ENCODE data around the gene CFAP20DC.
"Not testable (repeated sequence)": the region's sequence is repeated elsewhere in the genome, so short reads cannot be mapped to it uniquely, and the experiment has no call there.

The CFAP20DC gene

DNA sequence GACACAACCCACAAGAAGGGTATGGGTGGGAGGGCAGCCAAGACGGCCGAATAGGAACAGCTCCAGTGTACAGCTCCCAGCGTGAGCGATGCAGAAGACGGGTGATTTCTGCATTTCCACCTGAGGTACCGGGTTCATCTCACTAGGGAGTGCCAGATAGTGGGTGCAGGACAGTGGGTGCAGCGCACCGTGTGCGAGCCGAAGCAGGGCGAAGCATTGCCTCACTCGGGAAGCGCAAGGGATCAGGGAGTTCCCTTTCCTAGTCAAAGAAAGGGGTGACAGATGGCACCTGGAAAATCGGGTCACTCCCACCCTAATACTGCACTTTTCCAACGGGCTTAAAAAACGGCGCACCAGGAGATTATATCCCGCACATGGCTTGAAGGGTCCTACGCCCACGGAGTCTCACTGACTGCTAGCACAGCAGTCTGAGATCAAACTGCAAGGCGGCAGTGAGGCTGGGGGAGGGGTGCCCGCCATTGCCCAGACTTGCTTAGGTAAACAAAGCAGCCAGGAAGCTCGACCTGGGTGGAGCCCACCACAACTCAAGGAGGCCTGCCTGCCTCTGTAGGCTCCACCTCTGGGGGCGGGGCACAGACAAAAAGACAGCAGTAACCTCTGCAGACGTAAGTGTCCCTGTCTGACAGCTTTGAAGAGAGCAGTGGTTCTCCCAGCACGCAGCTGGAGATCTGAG is 243.1 kb downstream of the CFAP20DC start:
- not testable (repeated sequence) for DNase-seq (ENCODE audit: low read depth in 2 of 2, low spot score in 1 of 2)

- no peak for DNase-seq (ENCODE audit: low read depth in 2 of 2, low spot score in 1 of 2)
Measured at GRCh38 chr3:58804914-58805313, 244.9 kb downstream of the CFAP20DC start.

- DNase-seq (ENCODE audit: low read depth in 2 of 2, low spot score in 1 of 2), result no peak
Measured at GRCh38 chr3:58801541-58801940, 248.3 kb downstream of the CFAP20DC start.

DNA sequence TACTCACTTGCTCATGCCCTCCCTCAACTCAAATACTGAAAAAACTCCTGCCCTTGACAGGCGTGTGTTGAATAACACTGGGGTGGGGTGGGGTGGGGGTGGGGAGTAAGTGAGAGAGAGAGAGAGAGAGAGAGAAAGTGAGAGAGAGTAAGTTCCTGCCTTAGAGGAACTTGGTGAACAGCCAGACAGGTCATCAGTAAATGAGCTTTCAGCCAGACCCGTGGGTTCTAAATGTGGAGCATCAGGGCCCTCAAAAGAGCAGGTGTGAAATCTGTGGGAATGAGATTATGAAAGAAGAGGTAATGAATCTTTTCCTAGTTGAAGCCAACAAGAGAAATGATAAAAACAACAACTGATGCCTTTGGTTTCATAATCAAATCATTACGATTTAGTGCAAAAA is 248.9 kb downstream of the CFAP20DC start:
- no peak for DNase-seq (ENCODE audit: low read depth in 2 of 2, low spot score in 1 of 2)

- no peak for DNase-seq (ENCODE audit: low read depth in 2 of 2, low spot score in 1 of 2)
Measured at GRCh38 chr3:58800032-58800431, 249.8 kb downstream of the CFAP20DC start.

DNA sequence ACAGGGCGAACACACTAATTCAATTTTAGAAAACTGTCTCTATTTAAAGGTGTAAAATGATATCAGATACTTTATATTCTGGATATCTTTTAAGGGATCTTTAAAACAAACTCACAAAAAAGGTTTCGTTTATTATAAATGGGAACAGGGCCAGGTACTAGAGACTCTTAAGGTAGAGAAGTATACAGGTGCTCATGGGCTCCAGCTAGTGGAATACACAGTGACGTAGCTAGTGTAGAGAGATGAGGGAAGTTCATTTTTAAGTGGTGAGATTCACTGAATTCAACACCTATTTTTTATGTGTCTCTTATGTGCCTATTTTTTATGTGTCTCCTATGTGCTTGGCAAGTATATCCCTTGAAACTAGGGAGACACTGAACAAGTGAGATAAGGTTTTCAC is 250.6 kb downstream of the CFAP20DC start:
- no peak for DNase-seq (ENCODE audit: low read depth in 2 of 2, low spot score in 1 of 2)

- no peak for DNase-seq (ENCODE audit: low read depth in 2 of 2, low spot score in 1 of 2)
Measured at GRCh38 chr3:58798312-58798711, 251.5 kb downstream of the CFAP20DC start.

GRCh38 chr3:58794750-58795149 is 255.1 kb downstream of the CFAP20DC start:
- DNase-seq (ENCODE audit: low read depth in 2 of 2, low spot score in 1 of 2), result no peak

GRCh38 chr3:58793938-58794337 is 255.9 kb downstream of the CFAP20DC start:
- no peak for DNase-seq (ENCODE audit: low read depth in 2 of 2, low spot score in 1 of 2)

DNA sequence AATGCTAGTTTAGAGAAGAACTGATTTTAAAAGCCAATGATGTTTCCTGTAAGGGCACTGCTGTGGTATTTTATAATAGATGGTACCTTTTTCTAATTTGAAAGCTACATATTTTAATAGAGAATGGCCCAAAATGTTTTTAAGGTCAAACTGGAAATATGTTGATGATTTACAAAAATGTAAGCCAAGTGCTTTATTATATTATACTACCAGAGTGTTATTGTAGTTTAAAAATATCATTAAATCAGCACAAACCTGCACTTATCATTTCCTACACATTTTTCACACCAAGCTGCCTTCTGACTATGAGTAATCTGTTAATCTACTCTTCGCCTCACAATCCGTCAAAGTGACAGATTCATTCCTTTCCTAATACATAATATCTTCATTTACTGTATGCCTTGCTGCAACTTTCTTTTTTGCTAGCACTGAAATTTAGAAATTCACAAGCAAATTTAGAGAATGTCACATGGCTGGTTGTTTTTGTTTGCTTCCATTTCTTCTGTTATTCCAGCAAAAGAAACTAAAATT is 256.8 kb downstream of the CFAP20DC start:
- DNase-seq (ENCODE audit: low read depth in 2 of 2, low spot score in 1 of 2), result no peak

DNA sequence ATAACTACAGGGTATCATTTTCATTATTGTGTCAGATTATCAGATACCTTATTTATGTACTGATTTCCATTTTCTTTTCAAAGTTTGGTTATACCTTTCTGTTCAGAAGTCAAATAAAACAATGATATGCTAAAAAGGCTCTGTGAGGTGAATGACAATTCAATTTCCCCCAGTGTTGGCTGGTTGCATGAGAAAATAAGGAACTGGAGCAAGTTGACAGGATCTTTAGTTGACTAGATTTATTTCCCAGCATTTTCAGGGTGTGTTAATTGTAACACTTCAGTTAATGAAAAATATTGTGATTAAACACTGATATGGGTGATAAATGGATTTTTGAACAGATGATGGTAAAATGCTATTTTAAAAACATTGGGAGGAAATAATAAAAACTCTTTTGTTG is 260.4 kb downstream of the CFAP20DC start:
- DNase-seq (ENCODE audit: low read depth in 2 of 2, low spot score in 1 of 2), result no peak

- no peak for DNase-seq (ENCODE audit: low read depth in 2 of 2, low spot score in 1 of 2)
Measured at GRCh38 chr3:58784888-58785287, 264.9 kb downstream of the CFAP20DC start.

GRCh38 chr3:58784425-58784824 is 265.4 kb downstream of the CFAP20DC start:
- no peak for DNase-seq (ENCODE audit: low read depth in 2 of 2, low spot score in 1 of 2)

- no peak for DNase-seq (ENCODE audit: low read depth in 2 of 2, low spot score in 1 of 2)
Measured at GRCh38 chr3:58783845-58784244, 266.0 kb downstream of the CFAP20DC start.

GRCh38 chr3:58779934-58780333 is 269.9 kb downstream of the CFAP20DC start:
- DNase-seq (ENCODE audit: low read depth in 2 of 2, low spot score in 1 of 2), result no peak

GRCh38 chr3:58776231-58776630 is 273.6 kb downstream of the CFAP20DC start:
- DNase-seq (ENCODE audit: low read depth in 2 of 2, low spot score in 1 of 2), result no peak

DNA sequence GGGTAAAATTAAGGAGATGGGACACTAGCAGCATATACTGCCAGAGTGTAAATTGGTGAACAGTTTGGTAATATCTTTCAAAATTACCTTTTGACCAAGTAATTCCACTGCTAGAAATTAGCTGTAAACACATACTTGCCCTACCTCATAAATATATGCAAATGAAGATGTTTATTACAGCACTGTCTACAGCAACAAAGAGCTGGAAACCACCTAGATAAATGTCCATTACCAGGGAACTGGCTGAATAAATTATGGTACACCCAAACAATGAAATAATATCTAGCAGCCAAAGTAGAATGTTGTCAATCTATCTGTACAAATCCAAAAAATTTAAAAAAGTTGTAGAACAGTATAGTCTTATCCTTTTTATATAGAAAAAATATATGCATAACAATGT is 277.4 kb downstream of the CFAP20DC start:
- DNase-seq (ENCODE audit: low read depth in 2 of 2, low spot score in 1 of 2), result no peak

- no peak for DNase-seq (ENCODE audit: low read depth in 2 of 2, low spot score in 1 of 2)
Measured at GRCh38 chr3:58769065-58769464, 280.8 kb downstream of the CFAP20DC start.

GRCh38 chr3:58766587-58767282 is 283.1 kb downstream of the CFAP20DC start:
- no peak for DNase-seq (ENCODE audit: low read depth in 2 of 2, low spot score in 1 of 2)

DNA sequence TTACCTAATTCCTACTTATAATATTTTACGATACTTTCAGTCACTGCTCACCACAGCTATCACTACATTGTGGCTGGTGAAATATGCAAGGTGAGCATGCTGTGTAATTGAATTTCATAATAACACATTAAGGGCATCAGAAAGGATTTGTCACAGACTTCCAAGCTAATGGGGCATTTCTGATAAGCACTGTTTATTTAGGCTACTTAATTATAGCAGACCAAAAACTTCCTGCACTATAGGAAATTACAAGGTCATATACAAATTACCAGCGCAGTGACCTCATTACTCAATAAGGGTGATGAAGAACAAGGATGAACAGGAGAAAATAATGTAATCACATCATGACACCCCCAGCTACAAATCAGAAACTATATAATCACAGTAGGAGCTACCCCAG is 294.7 kb downstream of the CFAP20DC start:
- DNase-seq (ENCODE audit: low read depth in 2 of 2, low spot score in 1 of 2), result no peak

- no peak for DNase-seq (ENCODE audit: low read depth in 2 of 2, low spot score in 1 of 2)
Measured at GRCh38 chr3:58754074-58754473, 295.8 kb downstream of the CFAP20DC start.

DNA sequence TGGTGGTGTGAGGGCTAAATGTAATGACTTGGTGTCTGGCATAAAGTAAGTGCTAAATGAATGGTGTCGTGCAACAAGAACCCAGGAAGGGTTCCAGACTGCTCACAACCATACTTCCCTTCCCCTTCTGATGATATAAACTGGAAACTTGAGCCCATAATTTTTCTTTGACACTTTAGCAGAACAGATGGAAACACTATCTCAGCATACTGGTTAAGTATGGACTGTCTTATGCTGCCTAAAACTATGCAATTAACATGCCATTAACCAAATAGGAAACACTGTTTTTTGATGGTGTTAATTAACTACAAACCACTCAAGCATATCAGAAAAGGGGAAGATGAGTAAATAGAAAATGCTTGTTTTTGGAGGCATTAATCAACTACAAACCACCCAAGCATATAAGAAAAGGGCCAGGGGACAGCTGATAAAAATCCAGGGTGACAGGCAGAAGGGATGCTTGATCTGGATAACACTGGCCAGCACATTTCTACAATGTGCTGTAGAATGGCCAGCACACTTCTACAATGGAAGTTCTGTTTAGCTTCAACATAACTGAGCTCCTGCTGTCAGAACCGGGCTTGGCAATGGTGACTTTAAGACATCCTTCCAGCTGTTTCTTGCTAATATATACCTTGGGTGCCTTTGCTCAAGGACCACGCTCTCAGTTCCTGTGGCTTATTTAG is 297.8 kb downstream of the CFAP20DC start:
- no peak for DNase-seq (ENCODE audit: low read depth in 2 of 2, low spot score in 1 of 2)

Data from stimulated activated CD8-positive, alpha-beta memory T cell treated with anti-CD3 and anti-CD28 coated beads, Interleukin-4, amount 100 ng/mL, for 4 hours (primary cell).